ENCODE results near the gene SPINDOC.

DNA sequence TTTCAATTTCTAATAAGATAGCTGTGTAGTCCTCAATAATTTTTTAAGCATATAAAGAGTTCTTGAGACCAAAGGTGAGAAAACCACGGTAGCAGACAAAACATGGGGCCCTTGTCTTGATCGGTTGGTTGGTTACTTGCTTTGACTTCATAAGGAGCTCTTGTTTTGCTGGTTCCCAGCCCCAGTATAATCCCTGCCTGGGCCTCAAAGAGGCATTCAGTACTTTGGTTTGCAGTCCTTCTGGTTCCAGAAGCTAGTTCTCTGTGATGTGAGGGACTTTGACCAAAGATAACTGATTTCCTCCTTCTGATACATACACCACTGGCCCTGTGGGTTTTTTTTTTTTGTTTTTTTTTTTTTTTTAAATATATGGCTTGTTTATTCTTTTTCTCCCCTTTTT is 42.7 kb downstream of the SPINDOC start:
- TF ChIP-seq ARNT (IDR thresholded peaks at IDR 0.05) (no peak), ZNF384 (IDR thresholded peaks at IDR 0.05) (no peak), FOXA1 (IDR thresholded peaks at IDR 0.05) (no peak), L3MBTL2 (conservative IDR thresholded peaks at IDR 0.05) (no peak), BHLHE40 (IDR thresholded peaks at IDR 0.05; ENCODE audit: borderline replicate concordance) (no peak), ELF4 (IDR thresholded peaks at IDR 0.05) (no peak), SP1 (IDR thresholded peaks at IDR 0.05) (no peak), NFRKB (IDR thresholded peaks at IDR 0.05) (no peak), FOXM1 (IDR thresholded peaks at IDR 0.05; ENCODE audit: borderline replicate concordance) (no peak), TARDBP (IDR thresholded peaks at IDR 0.05) (no peak)
- TF ChIP-seq, protein P1, sequence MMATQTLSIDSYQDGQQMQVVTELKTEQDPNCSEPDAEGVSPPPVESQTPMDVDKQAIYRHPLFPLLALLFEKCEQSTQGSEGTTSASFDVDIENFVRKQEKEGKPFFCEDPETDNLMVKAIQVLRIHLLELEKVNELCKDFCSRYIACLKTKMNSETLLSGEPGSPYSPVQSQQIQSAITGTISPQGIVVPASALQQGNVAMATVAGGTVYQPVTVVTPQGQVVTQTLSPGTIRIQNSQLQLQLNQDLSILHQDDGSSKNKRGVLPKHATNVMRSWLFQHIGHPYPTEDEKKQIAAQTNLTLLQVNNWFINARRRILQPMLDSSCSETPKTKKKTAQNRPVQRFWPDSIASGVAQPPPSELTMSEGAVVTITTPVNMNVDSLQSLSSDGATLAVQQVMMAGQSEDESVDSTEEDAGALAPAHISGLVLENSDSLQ (IDR thresholded peaks at IDR 0.05): no peak

Data from HEK293T (cell line).